GM12874 (cell line): ENCODE data around the gene NFIB.

ENCODE experiments used
- CTCF ChIP-seq: IDR thresholded peaks from 2 replicates; pipeline ENCODE4 v1.5.1; 2011; ENCODE audit warnings: low read depth, mild to moderate bottlenecking, control low read depth, low read length, moderate library complexity; ENCODE audit not compliant: insufficient read depth

NFIB gene

GRCh38 chr9:14180093-14180959 lies 133.6 kb downstream of the NFIB start:
- TF ChIP-seq CTCF = no peak

- no peak for TF ChIP-seq CTCF
Measured at GRCh38 chr9:14179449-14179848, 134.5 kb downstream of the NFIB start.

GRCh38 chr9:14175778-14176177 lies 138.2 kb downstream of the NFIB start:
- no peak for TF ChIP-seq CTCF

- TF ChIP-seq CTCF = no peak
Measured at GRCh38 chr9:14173713-14174112, 140.2 kb downstream of the NFIB start.

GRCh38 chr9:14170973-14171596 lies 142.9 kb downstream of the NFIB start:
- no peak for TF ChIP-seq CTCF

- no peak for TF ChIP-seq CTCF
Measured at GRCh38 chr9:14170392-14170931, 143.5 kb downstream of the NFIB start.

GRCh38 chr9:14168381-14168780 lies 145.6 kb downstream of the NFIB start:
- TF ChIP-seq CTCF = no peak
